ENCODE results near the gene ZSCAN31. TPM values are rescaled to one million over a fixed set of nuclear protein-coding genes. Genes with fewer than 3 reads are reported as not detected.

Gene ZSCAN31
- total RNA-seq, 1 donor from 2014 or later: 8.3 TPM

- Histone ChIP-seq H3K27me3 (peaks cover 11% of the 10 kb centered on the region), H3F3A (ENCODE audit: low read depth) (peaks cover 17% of the 10 kb centered on the region), H3K27ac (no peak overlapping the region), H3K79me2 (ENCODE audit: low read depth) (peaks cover 26% of the 10 kb centered on the region), H4K20me1 (ENCODE audit: low read depth) (no peaks in the 10 kb centered on the region), H3K9me3 (ENCODE audit: low read depth) (no peaks in the 10 kb centered on the region), H2AFZ (replicated peaks) (no peak overlapping the region), H3K4me2 (no peak overlapping the region), H3K9ac (no peak overlapping the region), H3K36me3 (no peaks in the 10 kb centered on the region), H3K4me1 (peaks cover 12% of the 10 kb centered on the region), H3K4me3 (no peak overlapping the region)
- Mint-ChIP-seq H3K4me3 (no peak overlapping the region), H3K27me3 (ENCODE audit: insufficient read depth, low read depth) (no peaks in the 10 kb centered on the region), H3K4me1 (no peaks in the 10 kb centered on the region), H3K27ac (no peak overlapping the region), H3K9me3 (no peaks in the 10 kb centered on the region), H3K36me3 (no peaks in the 10 kb centered on the region)
- TF ChIP-seq CTCF (IDR thresholded peaks at IDR 0.05) (no peak), EZH2phosphoT487 (IDR thresholded peaks at IDR 0.05) (no peak), EZH2 (IDR thresholded peaks at IDR 0.05) (no peak)
- no peak for DNase-seq (ENCODE audit: low spot score)
Observed at GRCh38 chr6:28340310-28341095, 4.6 kb upstream of the ZSCAN31 start.

- peaks cover 31% of the 10 kb centered on the region for H3F3A ChIP-seq (ENCODE audit: low read depth)
- Mint-ChIP-seq H3K4me1 (no peaks in the 10 kb centered on the region), H3K36me3 (peaks cover 3% of the 10 kb centered on the region), H3K27ac (no peak overlapping the region), H3K4me3 (no peak overlapping the region), H3K9me3 (peaks cover 2% of the 10 kb centered on the region), H3K27me3 (ENCODE audit: insufficient read depth, low read depth) (no peaks in the 10 kb centered on the region)
- H3K27ac ChIP-seq: peak overlapping the region; percentile 100
- no peaks in the 10 kb centered on the region for H3K36me3 ChIP-seq
- no peaks in the 10 kb centered on the region for H4K20me1 ChIP-seq (ENCODE audit: low read depth)
- peaks cover 21% of the 10 kb centered on the region for H3K4me1 ChIP-seq
- H3K79me2 ChIP-seq (ENCODE audit: low read depth): peaks cover 26% of the 10 kb centered on the region
- H2AFZ ChIP-seq (replicated peaks): no peak overlapping the region
- no peak for DNase-seq (ENCODE audit: low spot score)
- no peaks in the 10 kb centered on the region for H3K9me3 ChIP-seq (ENCODE audit: low read depth)
- peak overlapping the region; percentile 79 for H3K4me3 ChIP-seq
- peak overlapping the region; percentile 97 for H3K9ac ChIP-seq
- H3K27me3 ChIP-seq: no peaks in the 10 kb centered on the region
- H3K4me2 ChIP-seq: peak overlapping the region; percentile 88
- no peak for TF ChIP-seq CTCF (IDR thresholded peaks at IDR 0.05)
- no peak for TF ChIP-seq EZH2 (IDR thresholded peaks at IDR 0.05)
- TF ChIP-seq EZH2phosphoT487 (IDR thresholded peaks at IDR 0.05): no peak
Observed at GRCh38 chr6:28337121-28337520, 1.2 kb upstream of the ZSCAN31 start.

GRCh38 chr6:28336284-28337120, 554 bp upstream of the ZSCAN31 start:
- Mint-ChIP-seq H3K27me3 (ENCODE audit: insufficient read depth, low read depth) (no peaks in the 10 kb centered on the region), H3K4me3 (no peak overlapping the region), H3K36me3 (peaks cover 6% of the 10 kb centered on the region), H3K9me3 (peaks cover 2% of the 10 kb centered on the region), H3K4me1 (no peaks in the 10 kb centered on the region), H3K27ac (no peak overlapping the region)
- peak overlapping the region; percentile 20 for H2AFZ ChIP-seq (replicated peaks)
- no peaks in the 10 kb centered on the region for H3K36me3 ChIP-seq
- peak overlapping the region; percentile 97 for H3K9ac ChIP-seq
- peak overlapping the region; percentile 100 for H3K27ac ChIP-seq
- no peaks in the 10 kb centered on the region for H4K20me1 ChIP-seq (ENCODE audit: low read depth)
- peak overlapping the region; percentile 79 for H3K4me3 ChIP-seq
- H3F3A ChIP-seq (ENCODE audit: low read depth): peaks cover 31% of the 10 kb centered on the region
- peak overlapping the region; percentile 88 for H3K4me2 ChIP-seq
- peaks cover 26% of the 10 kb centered on the region for H3K79me2 ChIP-seq (ENCODE audit: low read depth)
- no peaks in the 10 kb centered on the region for H3K27me3 ChIP-seq
- TF ChIP-seq EZH2phosphoT487 (IDR thresholded peaks at IDR 0.05) (no peak), CTCF (IDR thresholded peaks at IDR 0.05) (no peak), EZH2 (IDR thresholded peaks at IDR 0.05) (no peak)
- H3K9me3 ChIP-seq (ENCODE audit: low read depth): no peaks in the 10 kb centered on the region
- peaks cover 21% of the 10 kb centered on the region for H3K4me1 ChIP-seq
- DNase-seq (ENCODE audit: low spot score): peak; percentile 43

Data from neural progenitor cell (in vitro differentiated cells).